GM12878 (cell line): ENCODE measurements around the gene KRTAP5-10. TPM values are rescaled to one million over a fixed set of nuclear protein-coding genes. Genes with fewer than 3 reads are reported as not detected.

Experiments
- ATAC-seq: fragments of 200-7000 bp; cut with Tn5 transposase; 3 replicates; pipeline ENCODE4 v1.9.1; 2020; ENCODE audit warnings: mild to moderate bottlenecking, moderate library complexity
- BruUV-seq: library from RNA; stranded (reverse); fragments of 400-500 nt; replicated peaks from 2 replicates; lab custom pipeline; 2021; lab: Mats Ljungman, UMichigan
- CTCF ChIA-PET: fragments of 300-600 bp; sonication (Branson Sonifier 250); formaldehyde crosslinking; extraction: SDS; loops from one replicate; lab custom pipeline; 2021; ENCODE audit warnings: inconsistent platforms; lab: Yijun Ruan, JAX
- POLR2A ChIA-PET: fragments of 350-600 bp; formaldehyde crosslinking; extraction: SDS; loops from one replicate; lab custom pipeline; 2021; ENCODE audit warnings: inconsistent platforms; lab: Charles Lee
- RAD21 ChIA-PET: fragments of 300-600 bp; sonication (Branson Sonifier 250); formaldehyde crosslinking; loops from one replicate; lab custom pipeline; 2023; ENCODE audit warnings: antibody characterized with exemption; ENCODE audit not compliant: unreplicated experiment; lab: Charles Lee
- SMC1A ChIA-PET: fragments of 300-600 bp; sonication (Branson Sonifier 250); formaldehyde crosslinking; loops from one replicate; lab custom pipeline; 2023; ENCODE audit not compliant: unreplicated experiment, uncharacterized antibody; lab: Charles Lee
- DNase-seq: peaks from one replicate; pipeline ENCODE4 v3.0.0-alpha.2; 2011; ENCODE audit warnings: low read depth, low spot score
- FAIRE-seq: peaks from 3 replicates; lab custom pipeline; 2011; peaks lifted over from hg19 to GRCh38; lab: Jason Lieb, UNC
- H2AFZ ChIP-seq: 2 replicates; pipeline ENCODE4 v1.6.0; 2011; ENCODE audit warnings: low read depth, low read length, control low read depth; ENCODE audit not compliant: control insufficient read depth
- H3K27ac ChIP-seq: 2 replicates; pipeline ENCODE4 v1.5.1; 2011; ENCODE audit warnings: control low read depth; ENCODE audit not compliant: control insufficient read depth, insufficient read depth
- H3K27me3 ChIP-seq, 2 experiments: replicated peaks in 1 of 2; 2 replicates each; pipeline versions ENCODE4 v1.6.0 to v1.6.1; 2011; ENCODE audit warnings: low read length in 1 of 2; ENCODE audit not compliant: control insufficient read depth in 2 of 2, insufficient read depth in 2 of 2
- H3K36me3 ChIP-seq, 2 experiments: 2 replicates each; pipeline ENCODE4 v1.5.1; 2011; ENCODE audit warnings: low read length in 1 of 2; ENCODE audit not compliant: control insufficient read depth in 2 of 2, insufficient read depth in 2 of 2
- H3K4me1 ChIP-seq: 2 replicates; pipeline ENCODE4 v1.6.1; 2011; ENCODE audit warnings: mild to moderate bottlenecking, low read length, moderate library complexity, mixed read lengths; ENCODE audit not compliant: control insufficient read depth, insufficient read depth
- H3K4me2 ChIP-seq: 2 replicates; pipeline ENCODE4 v1.6.0; 2011; ENCODE audit warnings: control low read depth; ENCODE audit not compliant: control insufficient read depth, insufficient read depth
- H3K4me3 ChIP-seq: fragments of 200-600 bp; sonication (generic); 2 replicates; pipeline ENCODE4 v1.5.1; 2016
- H3K79me2 ChIP-seq: 2 replicates; pipeline ENCODE4 v1.6.0; 2011; ENCODE audit warnings: low read length; ENCODE audit not compliant: control insufficient read depth, insufficient read depth
- H3K9ac ChIP-seq: 2 replicates; pipeline ENCODE4 v1.8.0; 2011; ENCODE audit warnings: low read length, control low read depth, mixed read lengths; ENCODE audit not compliant: control insufficient read depth, insufficient read depth
- H3K9me3 ChIP-seq: replicated peaks from 3 replicates; pipeline ENCODE4 v1.5.1; 2011; ENCODE audit warnings: mild to moderate bottlenecking, low read length; ENCODE audit not compliant: control insufficient read depth, insufficient read depth
- H4K20me1 ChIP-seq: 2 replicates; pipeline ENCODE4 v1.6.0; 2011; ENCODE audit not compliant: control insufficient read depth, insufficient read depth
- BACH1 ChIP-seq: fragments of 450-650 bp; IDR thresholded peaks from 2 replicates; pipeline ENCODE4 v1.6.1; 2017; ENCODE audit warnings: mild to moderate bottlenecking, borderline replicate concordance
- BHLHE40 ChIP-seq, 2 experiments: fragments of 450-650 bp in 1 of 2; IDR thresholded peaks; 2 replicates each; pipeline ENCODE4 v1.6.1; 2011 to 2017; ENCODE audit warnings: low read depth in 2 of 2, borderline replicate concordance in 1 of 2, improper control_type of control experiment in 1 of 2, low read length in 1 of 2, mild to moderate bottlenecking in 1 of 2
- BMI1 ChIP-seq: fragments of 450-650 bp; IDR thresholded peaks from 2 replicates; pipeline ENCODE4 v1.6.1; 2016; ENCODE audit warnings: mild to moderate bottlenecking, moderate library complexity, borderline replicate concordance
- CHD2 ChIP-seq: IDR thresholded peaks from 2 replicates; pipeline ENCODE4 v1.6.1; 2011; ENCODE audit warnings: low read depth, low read length, improper control_type of control experiment, borderline replicate concordance
- HSF1 ChIP-seq: fragments of 150-350 bp; IDR thresholded peaks from 2 replicates; pipeline ENCODE4 v1.6.1; 2014; ENCODE audit warnings: mild to moderate bottlenecking, low read depth, low read length
- KAT2A ChIP-seq: conservative IDR thresholded peaks from 2 replicates; pipeline ENCODE4 v1.6.1; 2011; ENCODE audit warnings: low read depth, low read length; ENCODE audit not compliant: control insufficient read depth
- KLF5 ChIP-seq: fragments of 450-650 bp; IDR thresholded peaks from 2 replicates; pipeline ENCODE4 v1.6.1; 2014; ENCODE audit warnings: mild to moderate bottlenecking; ENCODE audit not compliant: partially characterized antibody
- NFIC ChIP-seq: IDR thresholded peaks from 2 replicates; pipeline ENCODE4 v1.6.1; 2012; ENCODE audit warnings: low read depth, mild to moderate bottlenecking, inconsistent platforms, low read length, moderate library complexity
- POLR2A ChIP-seq: IDR thresholded peaks from 2 replicates; pipeline ENCODE4 v1.6.1; 2011; ENCODE audit warnings: low read depth, mild to moderate bottlenecking, low read length
- POLR2AphosphoS5 ChIP-seq: IDR thresholded peaks from 2 replicates; pipeline ENCODE4 v1.6.1; 2011; ENCODE audit warnings: mild to moderate bottlenecking, low read length, inconsistent platforms
- PRDM15 ChIP-seq: fragments of 450-650 bp; formaldehyde crosslinking; IDR thresholded peaks from 2 replicates; pipeline ENCODE4 v1.4.0; 2020; ENCODE audit warnings: mild to moderate bottlenecking, moderate library complexity
- TAF1 ChIP-seq: IDR thresholded peaks from 2 replicates; pipeline ENCODE4 v1.6.1; 2011; ENCODE audit warnings: mild to moderate bottlenecking, low read depth, low read length, borderline replicate concordance
- ZNF384 ChIP-seq: IDR thresholded peaks from 2 replicates; pipeline ENCODE4 v1.6.1; 2012; ENCODE audit warnings: low read depth, mild to moderate bottlenecking, low read length, improper control_type of control experiment, borderline replicate concordance
- ZNF622 ChIP-seq: fragments of 450-650 bp; IDR thresholded peaks from 2 replicates; pipeline ENCODE4 v1.6.1; 2017; ENCODE audit warnings: mild to moderate bottlenecking, inconsistent platforms
- WGBS: methylation state at CpG from one replicate; pipeline ENCODE4 v1.1.6; 2016; ENCODE audit warnings: low lambda C conversion rate; ENCODE audit not compliant: insufficient replicate concordance, insufficient coverage; ENCODE audit errors: missing lambda C conversion rate; 5-methylcytosine and 5-hydroxymethylcytosine counted together
- in situ Hi-C: fragments of 300-500 bp; cut with MboI; formaldehyde crosslinking; loops from 9 replicates; pipeline ENCODE4 v1.14.3; 2018; ENCODE audit warnings: mixed read lengths
- intact Hi-C: fragments of 100-400 bp; cut with micrococcal nuclease; formaldehyde crosslinking; loops from one replicate; pipeline ENCODE4 v1.14.2; 2022; ENCODE audit not compliant: unreplicated experiment
- polyA plus RNA-seq, 11 experiments: library from polyadenylated mRNA; depleted of rRNA in 4 of 11; unstranded in 6 of 11; stranded (reverse) in 5 of 11; fragments of >200 nt; fragmentation: Nextera tagmentation in 4 of 11; fragmentation: Illumina TruSeq in 1 of 11; extraction: Ambion mirVana in 4 of 11; extraction: Trizol in 1 of 11; gene quantifications; 1 replicate in 1 of 11; 2 replicates in 10 of 11; pipeline versions ENCODE4 v1.2.1 to v1.2.3, GENCODE V29; 2011 to 2016; ENCODE audit warnings: inconsistent platforms in 2 of 11, missing spikeins in 2 of 11, low read depth in 1 of 11
- total RNA-seq, 4 experiments: library from RNA; depleted of rRNA in 3 of 4; stranded (reverse); fragments of >200 nt in 3 of 4; fragmentation: Illumina TruSeq in 1 of 4; extraction: Trizol in 1 of 4; gene quantifications; 2 replicates each; pipeline versions ENCODE4 v1.2.1 to v1.2.3, GENCODE V29; 2013 to 2021
- TF ChIP-seq, protein P1 (sequence below): fragments of 450-650 bp; IDR thresholded peaks from 2 replicates; pipeline ENCODE4 v1.6.1; 2017; ENCODE audit warnings: mild to moderate bottlenecking, moderate library complexity

KRTAP5-10 gene
- total and polyA plus RNA-seq, 10 of the 15 experiments (the other 5 are each of a cell fraction or from before 2014, with no cell fraction given) = 0.06 to 0.10 (median 0.06) TPM; not detected in 7

DNA sequence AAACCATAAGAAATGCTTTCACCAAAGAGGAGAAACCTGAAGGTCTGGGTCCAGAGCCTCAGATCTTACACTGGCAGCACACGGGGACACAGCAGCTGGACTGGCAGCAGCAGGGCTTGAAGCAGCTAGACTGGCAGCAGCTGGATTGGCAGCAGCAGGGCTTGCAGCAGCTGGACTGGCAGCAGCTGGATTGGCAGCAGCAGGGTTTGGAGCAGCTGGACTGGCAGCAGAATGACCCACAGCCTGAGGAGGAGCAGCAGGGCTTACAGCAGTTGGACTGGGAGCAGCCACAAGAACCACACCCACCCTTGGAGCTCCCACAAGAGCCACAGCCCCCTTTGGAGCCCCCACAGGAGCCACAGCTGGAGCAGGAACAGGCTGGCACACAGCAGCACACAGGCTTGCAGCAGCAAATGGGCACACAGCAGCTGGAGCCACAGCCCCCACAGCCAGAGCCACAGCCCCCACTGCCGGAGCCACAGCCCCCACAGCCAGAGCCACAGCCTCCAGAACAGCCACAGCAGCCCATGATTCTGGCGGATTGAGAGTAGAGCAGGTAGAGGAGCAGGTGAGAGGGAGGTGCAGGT lies 17.0 kb downstream of the KRTAP5-10 start, which contains the start of gene KRTAP5-11:
TSS of gene KRTAP5-11 (minus strand) at position 567 of the 587 bp plus-strand sequence. CDS start at position 529, 38 bp downstream.
- ChIA-PET RAD21 (no interaction called here), CTCF (no interaction called here), POLR2A (no interaction called here), SMC1A (no interaction called here)
- no peak for FAIRE-seq
- BruUV-seq = no TSS peak
- H3K27ac ChIP-seq = no peak within 1 kb of the TSS
- no peak for DNase-seq
- H3K27me3 ChIP-seq = no peaks in the 10 kb centered on the region
- ATAC-seq = no peak
- H3K36me3 ChIP-seq = no peaks in the 10 kb centered on the region
- H3K9me3 ChIP-seq = no peaks in the 10 kb centered on the region
- H3K4me2 ChIP-seq = no peak within 1 kb of the TSS
- H3K9ac ChIP-seq = no peak within 1 kb of the TSS
- intact Hi-C loops (no loop called here), in situ Hi-C loops (no loop called here)
- no peaks in the 10 kb centered on the region for H4K20me1 ChIP-seq
- H3K4me1 ChIP-seq = no peaks in the 10 kb centered on the region
- no peak within 1 kb of the TSS for H2AFZ ChIP-seq
- no peak within 1 kb of the TSS for H3K4me3 ChIP-seq
- TF ChIP-seq KLF5 = no peak
- TF ChIP-seq BHLHE40 (IDR thresholded peaks at IDR 0.05; ENCODE audit: borderline replicate concordance in 1 of 2, low read depth in 2 of 2, low read length in 1 of 2) = no peak
- TF ChIP-seq, protein P1, sequence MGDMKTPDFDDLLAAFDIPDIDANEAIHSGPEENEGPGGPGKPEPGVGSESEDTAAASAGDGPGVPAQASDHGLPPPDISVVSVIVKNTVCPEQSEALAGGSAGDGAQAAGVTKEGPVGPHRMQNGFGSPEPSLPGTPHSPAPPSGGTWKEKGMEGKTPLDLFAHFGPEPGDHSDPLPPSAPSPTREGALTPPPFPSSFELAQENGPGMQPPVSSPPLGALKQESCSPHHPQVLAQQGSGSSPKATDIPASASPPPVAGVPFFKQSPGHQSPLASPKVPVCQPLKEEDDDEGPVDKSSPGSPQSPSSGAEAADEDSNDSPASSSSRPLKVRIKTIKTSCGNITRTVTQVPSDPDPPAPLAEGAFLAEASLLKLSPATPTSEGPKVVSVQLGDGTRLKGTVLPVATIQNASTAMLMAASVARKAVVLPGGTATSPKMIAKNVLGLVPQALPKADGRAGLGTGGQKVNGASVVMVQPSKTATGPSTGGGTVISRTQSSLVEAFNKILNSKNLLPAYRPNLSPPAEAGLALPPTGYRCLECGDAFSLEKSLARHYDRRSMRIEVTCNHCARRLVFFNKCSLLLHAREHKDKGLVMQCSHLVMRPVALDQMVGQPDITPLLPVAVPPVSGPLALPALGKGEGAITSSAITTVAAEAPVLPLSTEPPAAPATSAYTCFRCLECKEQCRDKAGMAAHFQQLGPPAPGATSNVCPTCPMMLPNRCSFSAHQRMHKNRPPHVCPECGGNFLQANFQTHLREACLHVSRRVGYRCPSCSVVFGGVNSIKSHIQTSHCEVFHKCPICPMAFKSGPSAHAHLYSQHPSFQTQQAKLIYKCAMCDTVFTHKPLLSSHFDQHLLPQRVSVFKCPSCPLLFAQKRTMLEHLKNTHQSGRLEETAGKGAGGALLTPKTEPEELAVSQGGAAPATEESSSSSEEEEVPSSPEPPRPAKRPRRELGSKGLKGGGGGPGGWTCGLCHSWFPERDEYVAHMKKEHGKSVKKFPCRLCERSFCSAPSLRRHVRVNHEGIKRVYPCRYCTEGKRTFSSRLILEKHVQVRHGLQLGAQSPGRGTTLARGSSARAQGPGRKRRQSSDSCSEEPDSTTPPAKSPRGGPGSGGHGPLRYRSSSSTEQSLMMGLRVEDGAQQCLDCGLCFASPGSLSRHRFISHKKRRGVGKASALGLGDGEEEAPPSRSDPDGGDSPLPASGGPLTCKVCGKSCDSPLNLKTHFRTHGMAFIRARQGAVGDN = no peak
- TF ChIP-seq BACH1 = no peak
- no peak for TF ChIP-seq POLR2AphosphoS5
- TF ChIP-seq CHD2 = no peak
- no peak for TF ChIP-seq NFIC
- no peak for TF ChIP-seq HSF1
- no peak for TF ChIP-seq ZNF622
- no peak for TF ChIP-seq TAF1
- TF ChIP-seq PRDM15 (CRISPR knock-in tag) = no peak
- no peak for TF ChIP-seq BMI1
- TF ChIP-seq KAT2A = no peak
- TF ChIP-seq ZNF384 = no peak
- TF ChIP-seq POLR2A = no peak
- WGBS = 24% methylated on average over 3 of the region's 3 CpGs
- no peaks in the 10 kb centered on the region for H3K79me2 ChIP-seq
